ENCODE results near the gene VPS37B.

Gene VPS37B

GRCh38 chr12:122851820-122852219, 44.1 kb downstream of the VPS37B start:
- DNase-seq (ENCODE audit: low read depth), result no peak

DNA sequence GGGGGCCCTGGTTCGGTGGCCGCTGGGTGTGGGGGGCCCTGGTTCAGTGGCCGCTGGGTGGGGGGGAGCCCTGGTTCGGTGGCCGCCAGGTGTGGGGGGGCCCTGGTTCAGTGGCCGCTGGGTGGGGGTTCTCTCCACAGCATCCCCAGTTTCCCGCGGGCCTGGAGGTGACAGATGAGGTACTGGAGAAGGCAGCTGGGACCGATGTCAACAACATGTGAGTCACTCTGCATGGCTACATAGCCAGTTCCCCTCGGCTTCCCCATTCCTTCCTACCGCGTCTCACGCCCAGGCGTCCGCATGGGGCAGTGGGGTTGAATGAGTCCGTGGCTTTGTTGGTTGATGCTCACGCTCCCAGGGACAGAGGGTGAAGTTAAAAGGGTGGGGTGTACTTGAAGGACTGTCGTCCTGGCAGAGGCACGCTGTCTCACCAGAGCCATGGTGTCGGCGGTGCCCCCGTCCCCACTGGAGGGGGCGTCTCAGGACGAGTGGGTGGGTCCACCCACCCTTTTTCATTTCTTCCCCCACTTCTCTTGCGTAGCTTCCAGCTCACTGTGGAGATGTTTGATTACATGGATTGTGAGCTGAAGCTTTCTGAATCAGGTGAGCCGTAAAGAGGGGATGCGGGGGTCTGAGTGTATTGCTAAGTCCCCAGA, 45.1 kb downstream of the VPS37B start:
- no peak for DNase-seq (ENCODE audit: low read depth)

DNA sequence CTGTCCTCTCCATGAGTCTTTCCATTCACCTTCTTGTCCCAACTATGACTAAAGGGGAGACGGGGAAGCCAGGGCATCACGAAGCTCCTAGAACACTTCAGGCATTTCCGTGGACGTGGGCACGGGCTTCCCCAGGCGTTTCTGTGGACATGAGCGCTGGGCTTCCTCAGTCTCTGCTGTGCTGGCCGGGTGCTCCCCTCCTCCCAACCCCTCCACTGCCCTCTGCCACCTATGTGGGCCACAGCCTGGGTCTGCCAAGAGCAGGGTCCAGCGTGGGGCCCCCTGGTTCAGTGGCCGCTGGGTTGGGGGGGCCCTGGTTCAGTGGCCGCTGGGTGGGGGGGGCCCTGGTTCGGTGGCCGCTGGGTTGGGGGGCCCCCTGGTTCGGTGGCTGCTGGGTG, 45.9 kb downstream of the VPS37B start:
- DNase-seq (ENCODE audit: low read depth), result no peak

- no peak for DNase-seq (ENCODE audit: low read depth)
Observed at GRCh38 chr12:122849352-122850047, 46.4 kb downstream of the VPS37B start.

DNA sequence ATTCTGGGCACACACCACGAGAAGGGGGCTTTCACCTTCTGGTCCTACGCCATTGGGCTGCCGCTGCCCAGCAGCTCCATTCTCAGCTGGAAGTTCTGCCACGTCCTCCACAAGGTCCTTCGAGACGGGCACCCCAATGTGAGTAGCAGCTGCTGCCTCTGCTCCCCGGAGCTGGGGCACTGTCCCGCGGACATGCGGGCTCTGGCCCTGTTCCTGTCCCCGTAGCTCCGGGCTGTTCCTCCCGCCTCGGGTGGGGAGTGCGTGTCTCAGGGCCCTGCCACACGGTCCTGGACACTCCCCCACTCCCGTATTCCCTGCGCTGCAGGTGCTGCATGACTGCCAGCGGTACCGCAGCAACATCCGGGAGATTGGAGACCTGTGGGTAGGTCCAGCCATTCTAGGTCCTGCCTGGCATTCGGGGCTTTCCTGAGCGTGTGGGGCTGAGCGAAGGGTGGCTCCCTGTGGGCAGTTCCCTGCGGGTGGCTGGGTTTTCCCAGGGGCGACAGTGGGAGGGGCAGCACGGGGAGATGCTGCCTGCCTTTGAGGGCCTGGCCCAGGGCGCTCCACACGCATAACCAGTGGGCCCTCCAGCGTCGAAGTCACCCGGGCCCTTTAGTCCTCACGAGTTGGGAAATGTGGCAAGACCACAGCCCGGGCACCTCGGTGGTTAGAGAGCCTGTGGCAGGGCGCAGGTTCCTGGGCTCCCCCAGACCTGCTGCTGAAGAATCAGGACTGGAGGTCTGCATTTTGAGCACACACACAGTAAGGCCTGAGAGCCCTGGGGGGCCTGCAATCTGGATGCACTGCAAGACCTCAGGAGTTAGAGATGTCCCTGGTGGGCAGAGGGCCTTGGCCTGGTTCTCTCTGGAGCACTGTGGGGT, 47.2 kb downstream of the VPS37B start:
- no peak for DNase-seq (ENCODE audit: low read depth)

GRCh38 chr12:122847921-122848421, 48.0 kb downstream of the VPS37B start:
- DNase-seq (ENCODE audit: low read depth), result no peak

DNA sequence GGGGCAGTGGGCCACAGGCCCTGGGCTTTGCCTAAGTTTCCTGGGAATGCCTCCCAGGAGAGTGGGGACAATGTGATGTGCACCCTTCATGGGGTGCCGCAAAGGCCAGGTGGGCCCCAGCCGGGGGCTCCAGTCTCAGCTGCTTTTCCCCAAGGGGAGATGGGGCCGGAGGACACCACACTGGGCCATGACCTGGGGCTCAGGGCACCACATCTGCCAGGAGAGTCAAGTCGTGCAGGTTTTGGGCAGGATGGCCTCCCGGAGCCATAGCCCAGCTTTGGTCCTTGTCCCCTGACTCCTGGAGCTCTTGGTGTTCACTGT, 48.4 kb downstream of the VPS37B start:
- no peak for DNase-seq (ENCODE audit: low read depth)

DNA sequence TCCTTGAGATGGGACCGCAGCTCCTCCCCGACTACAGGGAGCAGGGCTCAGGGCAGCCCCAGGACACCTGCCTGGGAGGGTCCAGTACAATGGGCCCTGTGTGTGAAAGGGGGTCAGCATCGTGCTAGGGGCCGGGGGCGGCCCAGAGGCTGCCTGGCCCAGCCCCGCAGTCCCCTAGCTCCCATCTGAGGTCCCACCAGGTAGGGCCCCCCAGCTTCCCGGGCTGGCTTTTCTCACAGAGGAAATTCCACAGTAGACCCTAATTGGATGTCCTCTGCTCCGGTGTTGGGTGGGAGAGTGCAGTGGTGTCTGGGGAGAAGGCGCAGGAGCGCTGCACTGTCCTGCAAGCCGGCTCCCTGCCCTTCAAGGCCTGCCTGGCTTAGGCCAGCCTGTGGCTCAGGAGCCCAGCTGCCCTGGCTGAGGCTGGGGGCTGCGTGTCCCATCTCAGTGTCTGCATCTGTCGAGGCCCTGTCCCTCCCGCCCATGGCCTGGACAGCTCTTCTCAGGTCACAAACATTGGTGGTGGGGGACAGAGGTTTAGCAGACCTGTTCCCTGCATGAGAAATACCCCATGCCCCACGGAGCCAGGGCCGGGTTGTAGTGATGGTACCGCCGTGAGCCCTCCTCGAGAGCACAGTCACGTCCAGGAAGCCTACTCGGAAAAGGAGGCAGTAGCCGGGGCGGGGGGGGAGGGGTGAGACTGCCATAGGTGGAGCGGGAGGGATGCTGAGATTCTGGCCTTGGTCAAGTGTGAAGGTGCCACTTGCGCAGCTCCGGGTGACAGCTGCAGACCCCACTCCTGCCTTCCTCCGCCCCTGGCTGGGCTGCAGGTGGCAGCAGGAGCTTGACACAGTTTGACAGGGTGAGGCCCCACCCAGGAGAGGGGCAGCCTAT, 49.1 kb downstream of the VPS37B start:
- no peak for DNase-seq (ENCODE audit: low read depth)

- DNase-seq (ENCODE audit: low read depth), result no peak
Observed at GRCh38 chr12:122845865-122846621, 49.9 kb downstream of the VPS37B start.

DNA sequence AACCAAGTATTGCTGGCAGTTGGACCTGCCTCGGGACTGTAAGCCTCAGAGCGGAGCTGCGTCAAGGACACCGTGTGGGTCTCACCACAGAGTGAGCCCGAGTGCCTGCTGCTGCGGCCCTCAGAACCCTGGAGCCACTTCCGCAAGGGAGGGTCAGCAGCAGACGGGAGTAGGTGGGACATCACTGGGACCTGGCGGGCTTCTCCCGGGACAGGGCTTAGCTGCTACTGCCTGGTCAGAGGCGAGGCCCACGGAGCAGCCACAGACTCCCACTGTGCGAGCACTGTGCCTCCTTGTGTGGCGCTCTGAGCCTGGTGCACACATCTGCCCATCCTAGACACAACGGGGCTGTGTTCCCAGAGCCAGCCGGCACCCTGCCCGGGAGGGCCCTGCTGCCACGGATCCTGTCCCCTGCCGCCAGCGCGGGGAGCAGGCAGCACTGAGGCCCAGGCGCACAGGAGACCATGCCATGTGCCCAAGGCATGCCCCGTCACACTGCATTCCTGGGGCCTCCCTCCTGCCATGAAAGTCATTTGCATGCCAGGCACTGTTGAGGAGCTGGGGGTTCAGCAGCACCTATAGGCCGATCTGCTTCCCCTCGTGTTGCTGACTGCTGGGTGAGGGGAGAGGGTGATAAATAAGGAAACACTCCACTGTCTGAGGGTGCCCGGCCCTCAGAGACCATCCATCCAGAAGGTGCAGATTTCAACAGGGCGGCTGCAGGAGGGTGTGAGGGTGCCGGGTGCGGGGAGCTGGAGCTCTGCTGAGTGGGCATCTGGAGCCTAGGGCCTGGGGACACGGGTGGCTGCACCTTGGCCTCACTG, 50.7 kb downstream of the VPS37B start:
- no peak for DNase-seq (ENCODE audit: low read depth)

GRCh38 chr12:122844366-122844971, 51.5 kb downstream of the VPS37B start:
- no peak for DNase-seq (ENCODE audit: low read depth)

DNA sequence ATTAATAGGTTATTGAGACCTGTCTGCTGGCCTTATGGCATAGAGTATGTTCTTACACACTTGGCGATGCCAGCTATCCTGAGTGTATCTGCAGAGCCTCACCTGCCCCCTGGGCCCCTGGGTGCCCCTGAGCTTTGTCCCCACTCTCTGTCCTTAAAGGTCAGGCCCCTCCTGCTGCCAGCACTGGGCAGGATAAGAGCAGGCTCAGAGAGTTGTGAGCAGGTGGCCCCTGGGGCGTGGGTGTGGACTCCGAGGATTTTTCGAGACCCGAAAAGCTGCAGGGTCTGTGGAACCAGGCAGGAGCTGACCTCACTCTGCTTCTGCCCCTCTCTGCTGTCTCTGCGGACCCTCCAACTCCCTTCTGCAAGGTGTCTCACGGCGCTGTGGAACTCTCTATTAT, 52.5 kb downstream of the VPS37B start:
- DNase-seq (ENCODE audit: low read depth), result no peak

GRCh38 chr12:122842505-122843405, 53.2 kb downstream of the VPS37B start:
- DNase-seq (ENCODE audit: low read depth), result no peak

DNA sequence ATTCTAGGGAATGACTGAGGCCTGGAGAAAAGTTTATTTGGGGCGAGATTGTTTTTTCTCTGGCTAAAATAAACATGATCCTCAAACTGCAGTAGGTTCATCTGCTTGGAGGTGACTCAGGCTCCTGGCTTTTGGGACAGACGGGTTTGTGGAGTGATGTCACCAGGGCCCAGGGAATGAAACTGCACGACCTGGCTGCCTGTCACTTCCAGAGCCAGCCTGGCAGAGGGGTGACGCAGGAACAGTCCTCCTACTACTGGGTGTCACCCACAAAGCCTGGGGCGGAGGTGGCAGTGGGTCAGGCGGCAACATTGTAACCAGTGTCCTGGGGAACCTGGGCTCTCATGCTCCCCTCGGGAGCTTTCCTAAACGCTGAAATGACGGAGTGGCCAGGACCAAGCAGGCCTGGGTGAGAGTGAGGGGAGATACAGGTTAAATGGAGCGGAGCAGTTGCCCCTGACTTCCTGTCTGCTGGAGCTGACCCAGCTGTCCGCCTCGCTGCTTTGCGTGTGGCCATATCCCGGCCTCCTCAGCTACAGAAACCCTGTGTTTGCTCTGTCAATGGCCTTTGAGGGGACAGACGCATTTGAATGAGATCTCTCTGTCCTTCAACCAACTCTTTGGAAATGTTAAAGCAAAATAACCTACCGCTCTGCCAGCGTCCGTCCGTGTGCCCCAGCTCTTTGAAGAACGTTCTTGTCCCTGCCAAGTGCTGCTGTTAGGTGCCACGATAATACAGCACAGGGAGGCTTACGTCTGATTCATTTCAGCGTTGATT, 54.2 kb downstream of the VPS37B start:
- DNase-seq (ENCODE audit: low read depth), result no peak

DNA sequence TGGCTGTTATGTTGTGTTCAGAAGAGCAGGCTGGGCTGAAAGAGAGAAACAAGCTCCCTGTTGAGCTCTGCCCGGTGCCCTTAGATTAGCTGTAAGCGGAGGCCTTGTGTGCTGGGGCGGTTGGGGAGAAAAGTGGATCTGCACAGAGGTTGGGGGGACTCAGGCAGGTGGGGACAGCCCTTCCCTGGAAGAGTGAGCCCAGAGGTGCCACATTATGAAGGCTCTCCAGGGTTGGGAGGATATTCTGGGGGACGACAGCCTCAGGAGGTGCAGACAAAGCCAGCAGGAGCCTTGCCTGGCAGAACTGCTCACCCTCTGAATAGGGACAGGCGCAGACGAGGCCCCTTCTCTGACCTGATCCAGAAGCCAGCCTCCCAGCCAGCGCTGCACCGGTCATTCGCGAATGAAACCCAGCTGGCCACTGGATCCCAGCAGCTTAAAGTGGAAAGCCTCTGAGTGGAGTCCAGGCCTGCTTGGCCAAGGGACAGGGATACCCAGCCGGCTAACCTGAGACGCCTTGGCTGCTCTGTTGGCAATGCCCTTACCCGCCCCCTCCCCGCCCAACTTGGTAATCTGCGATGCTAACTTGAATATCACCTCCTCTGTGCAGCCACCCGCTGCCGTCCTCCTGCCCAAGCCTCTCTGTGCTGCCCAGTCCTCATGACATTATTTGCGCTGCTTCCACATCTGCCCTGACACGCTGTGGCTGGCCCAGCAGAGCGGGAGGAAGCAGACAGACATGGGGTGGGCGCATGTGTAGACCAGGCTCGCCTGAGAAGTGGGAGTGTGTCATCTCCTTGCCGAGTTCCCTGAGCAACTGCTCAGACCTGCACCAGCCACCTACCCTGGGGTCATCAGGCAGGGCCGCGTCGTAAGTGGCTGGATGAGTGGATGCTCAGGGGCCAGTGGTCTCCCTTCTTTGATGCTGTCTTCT, 55.1 kb downstream of the VPS37B start:
- DNase-seq (ENCODE audit: low read depth), result no peak

- DNase-seq (ENCODE audit: low read depth), result no peak
Observed at GRCh38 chr12:122839907-122840554, 55.9 kb downstream of the VPS37B start.

Measured in activated T-cell treated with anti-CD3 and anti-CD28 coated beads for 24 hours (primary cell).